SIG-M5 treated with dmso at 0.1 percent for 504 hours (cell line): Measurements from ENCODE around the gene DUSP14.
A peak's percentile ranks its signal among the peaks of the same experiment; 100 is the strongest.
"Not testable (repeated sequence)": the region's sequence is repeated elsewhere in the genome, so short reads cannot be mapped to it uniquely, and the experiment has no call there.

Source experiments
- DNase-seq: peaks from one replicate; lab custom pipeline; 2025; ENCODE audit not compliant: unreplicated experiment; lab: John Stamatoyannopoulos, UW

The DUSP14 gene

GRCh38 chr17:37489197-37490001 lies at the start of gene DUSP14:
Gene DUSP14 (plus strand): TSS chr17:37489891. CDS start chr17:37512273, 22,382 bp downstream.
- DNase-seq: peak; percentile 78

GRCh38 chr17:37440424-37440823 lies 49.3 kb upstream of the DUSP14 start:
- DNase-seq: no peak

GRCh38 chr17:37441369-37442014 lies 48.2 kb upstream of the DUSP14 start:
- peak; percentile 73 for DNase-seq

GRCh38 chr17:37446027-37446426 lies 43.7 kb upstream of the DUSP14 start:
- DNase-seq: no peak

- no peak for DNase-seq
Measured at GRCh38 chr17:37447641-37448040, 42.0 kb upstream of the DUSP14 start.

DNA sequence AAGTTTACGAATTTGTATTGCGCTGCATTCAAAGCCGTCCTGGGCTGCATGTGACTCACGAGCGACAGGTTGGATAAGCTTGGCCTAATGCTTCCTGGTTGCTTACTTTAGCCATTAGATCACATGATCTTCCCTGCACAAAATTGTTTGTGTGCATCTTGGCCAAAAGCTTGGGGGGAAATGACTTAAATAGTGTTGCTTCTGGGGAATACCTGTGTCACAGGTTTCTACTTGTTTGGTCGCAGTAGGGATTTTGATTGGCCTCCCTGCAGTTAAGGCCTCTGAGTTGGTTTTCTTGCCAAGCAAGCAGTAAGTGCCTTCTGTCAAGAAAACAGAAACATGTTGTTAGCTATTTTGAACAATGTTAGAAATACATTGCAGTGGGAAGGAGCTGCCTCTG lies 39.6 kb upstream of the DUSP14 start:
- no peak for DNase-seq

DNA sequence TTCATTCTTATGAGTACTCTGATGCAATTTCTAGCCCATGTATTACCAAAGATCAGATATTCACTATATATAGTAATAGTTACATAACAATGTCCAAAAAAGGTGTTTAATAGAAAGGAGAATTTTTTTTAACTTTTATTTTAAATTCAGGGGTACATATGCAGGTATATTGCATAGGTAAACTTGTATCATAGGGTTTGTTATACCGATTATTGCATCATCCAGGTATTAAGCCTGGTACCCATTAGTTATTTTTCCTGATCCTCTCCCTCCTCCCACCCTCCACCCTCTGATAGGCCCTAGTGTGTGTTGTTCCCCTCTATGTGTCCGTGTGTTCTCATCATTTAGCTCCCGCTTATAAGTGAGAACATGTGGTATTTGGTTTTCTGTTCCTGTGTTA lies 31.9 kb upstream of the DUSP14 start:
- not testable (repeated sequence) for DNase-seq

- DNase-seq: no peak
Measured at GRCh38 chr17:37458805-37459204, 30.9 kb upstream of the DUSP14 start.

DNA sequence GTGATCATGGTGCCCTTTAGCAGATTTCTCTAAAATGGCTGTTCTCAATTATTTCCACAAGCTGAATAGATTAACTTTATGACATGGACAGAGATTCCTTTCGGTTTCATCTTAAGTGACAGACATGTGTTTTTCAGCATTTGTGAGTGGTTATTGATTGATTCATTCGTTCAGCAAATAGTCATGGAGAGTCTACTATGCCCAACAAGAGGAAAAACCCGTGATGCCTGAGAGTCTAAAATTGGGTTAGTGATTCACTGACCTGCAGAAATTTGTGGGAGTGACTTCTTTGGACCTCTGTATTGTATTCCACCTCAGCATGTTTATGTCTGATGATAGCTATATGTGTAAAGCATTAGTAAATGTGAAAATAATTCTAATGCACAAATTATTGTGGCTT lies 28.0 kb upstream of the DUSP14 start:
- no peak for DNase-seq

DNA sequence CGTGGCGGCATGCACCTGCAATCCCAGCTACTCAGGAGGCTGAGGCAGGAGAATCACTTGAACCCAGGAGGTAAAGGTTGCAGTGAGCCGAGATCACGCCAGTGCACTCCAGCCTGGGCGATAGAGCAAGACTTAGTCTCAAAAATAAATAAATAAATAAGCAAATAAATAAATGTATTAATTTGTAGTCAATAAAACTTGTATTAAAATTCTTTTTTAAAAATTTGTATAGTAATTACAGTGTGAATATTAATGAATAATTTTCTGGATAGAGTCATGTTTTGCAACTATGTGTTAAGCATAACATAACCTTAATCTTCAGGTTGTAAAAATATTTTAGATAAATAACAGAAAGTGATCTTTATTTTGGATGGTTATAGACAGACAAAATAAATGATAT lies 27.2 kb upstream of the DUSP14 start:
- no peak for DNase-seq

GRCh38 chr17:37463039-37463438 lies 26.7 kb upstream of the DUSP14 start:
- DNase-seq: no peak

- no peak for DNase-seq
Measured at GRCh38 chr17:37465069-37465616, 24.5 kb upstream of the DUSP14 start.

DNA sequence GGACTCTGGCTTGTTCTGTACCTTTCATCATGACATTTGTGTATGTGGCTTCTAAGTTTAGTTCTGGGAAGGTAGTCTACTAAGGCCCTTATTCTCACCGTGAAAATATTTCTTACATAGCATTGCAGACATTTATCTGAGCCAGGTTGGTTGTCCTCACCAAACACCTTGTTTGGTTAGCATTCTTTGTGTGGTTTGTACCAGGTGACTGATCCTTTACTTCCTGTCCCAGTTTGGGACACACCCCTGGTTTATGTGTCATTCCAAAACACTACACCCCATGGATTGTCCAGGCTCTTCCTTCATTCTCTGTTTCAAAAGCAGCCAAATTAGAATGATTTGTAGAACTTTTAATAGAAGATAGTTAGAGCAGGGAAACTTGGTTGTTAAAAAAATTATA lies 23.2 kb upstream of the DUSP14 start:
- no peak for DNase-seq

GRCh38 chr17:37470181-37470580 lies 19.5 kb upstream of the DUSP14 start:
- no peak for DNase-seq

DNA sequence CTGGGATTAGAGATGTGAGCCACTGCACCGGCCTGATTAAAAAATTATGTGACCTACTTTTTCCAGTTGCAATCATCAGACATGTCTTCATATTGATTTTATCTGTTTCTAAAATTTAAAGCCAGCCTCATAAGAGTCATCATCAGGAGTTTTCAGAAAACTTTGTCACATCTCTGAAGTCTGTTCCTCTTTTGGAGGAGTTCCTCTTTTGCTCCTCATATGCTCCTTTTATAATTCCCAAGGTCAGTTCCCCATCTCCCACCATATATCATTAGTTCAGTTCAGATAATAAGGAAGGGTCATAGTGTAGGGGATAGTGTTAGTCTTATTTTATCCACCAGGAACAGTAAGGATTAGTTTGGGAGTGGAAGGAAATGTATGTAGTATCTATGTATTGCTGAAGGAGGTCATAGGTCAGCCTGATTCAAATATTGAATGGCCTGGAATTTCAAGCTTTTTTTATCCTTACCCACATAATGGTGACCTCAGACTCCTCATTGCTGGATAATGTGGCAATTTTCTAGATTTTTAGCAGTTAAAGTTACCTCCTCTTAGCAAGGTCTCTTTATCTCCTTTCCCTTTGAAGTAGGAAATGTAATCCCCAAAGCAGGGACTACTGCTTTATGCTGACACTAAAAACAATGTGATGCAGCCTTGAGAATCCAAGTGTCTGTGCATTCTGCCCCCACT lies 13.8 kb upstream of the DUSP14 start:
- peak; percentile 49 for DNase-seq

DNA sequence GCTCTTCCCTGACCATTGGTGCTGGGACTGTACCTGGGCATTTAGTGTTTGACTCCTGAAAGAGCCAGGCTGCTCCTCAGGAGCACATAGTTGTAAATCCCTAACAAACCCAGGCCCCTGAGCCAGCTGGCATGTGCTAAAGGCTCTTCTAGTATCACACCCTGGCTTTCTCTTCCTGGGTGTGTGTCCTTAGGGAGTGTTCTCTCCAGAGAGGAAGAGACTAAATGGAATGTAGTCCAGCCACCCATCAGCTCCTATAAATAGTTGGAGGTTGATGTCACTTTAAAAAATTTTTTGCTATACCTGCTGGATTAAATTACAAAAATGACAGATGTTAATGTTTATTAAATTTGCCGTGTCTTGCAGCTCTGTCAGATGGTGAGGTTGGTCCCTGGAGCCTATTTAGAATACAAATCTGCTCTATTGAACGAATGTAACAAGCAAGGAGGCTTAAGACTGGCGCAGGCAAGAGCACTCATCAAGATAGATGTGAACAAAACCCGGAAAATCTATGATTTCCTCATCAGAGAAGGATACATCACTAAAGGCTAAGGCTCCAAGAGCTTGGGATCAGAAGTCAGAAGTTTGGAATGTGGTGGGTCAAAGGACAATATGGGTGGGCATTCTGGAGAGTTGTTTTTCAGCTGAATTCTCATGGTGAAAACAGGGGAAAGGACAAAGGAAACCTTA lies 13.1 kb upstream of the DUSP14 start:
- peak; percentile 12 for DNase-seq

DNA sequence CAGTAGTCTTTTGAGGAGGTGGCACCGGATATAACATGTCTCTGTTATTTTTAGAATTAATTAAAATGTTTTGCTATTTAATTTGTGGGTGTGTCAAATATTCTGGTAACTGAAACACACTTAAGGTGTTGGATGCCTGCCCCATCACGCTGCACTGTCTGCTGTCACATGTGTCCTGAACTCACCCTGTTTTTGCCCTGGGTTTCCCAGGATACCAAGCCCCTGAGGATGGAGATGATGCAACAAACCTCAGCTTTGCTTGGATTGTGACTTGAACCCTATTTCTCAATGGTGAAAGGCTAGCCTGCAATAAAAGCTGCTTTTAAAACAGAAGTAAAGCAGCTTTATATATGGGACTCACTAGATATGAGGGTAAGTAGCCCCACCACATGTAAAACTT lies 11.5 kb upstream of the DUSP14 start:
- DNase-seq: peak; percentile 12

- DNase-seq: no peak
Measured at GRCh38 chr17:37479025-37479424, 10.7 kb upstream of the DUSP14 start.

- no peak for DNase-seq
Measured at GRCh38 chr17:37480427-37480826, 9.3 kb upstream of the DUSP14 start.

DNA sequence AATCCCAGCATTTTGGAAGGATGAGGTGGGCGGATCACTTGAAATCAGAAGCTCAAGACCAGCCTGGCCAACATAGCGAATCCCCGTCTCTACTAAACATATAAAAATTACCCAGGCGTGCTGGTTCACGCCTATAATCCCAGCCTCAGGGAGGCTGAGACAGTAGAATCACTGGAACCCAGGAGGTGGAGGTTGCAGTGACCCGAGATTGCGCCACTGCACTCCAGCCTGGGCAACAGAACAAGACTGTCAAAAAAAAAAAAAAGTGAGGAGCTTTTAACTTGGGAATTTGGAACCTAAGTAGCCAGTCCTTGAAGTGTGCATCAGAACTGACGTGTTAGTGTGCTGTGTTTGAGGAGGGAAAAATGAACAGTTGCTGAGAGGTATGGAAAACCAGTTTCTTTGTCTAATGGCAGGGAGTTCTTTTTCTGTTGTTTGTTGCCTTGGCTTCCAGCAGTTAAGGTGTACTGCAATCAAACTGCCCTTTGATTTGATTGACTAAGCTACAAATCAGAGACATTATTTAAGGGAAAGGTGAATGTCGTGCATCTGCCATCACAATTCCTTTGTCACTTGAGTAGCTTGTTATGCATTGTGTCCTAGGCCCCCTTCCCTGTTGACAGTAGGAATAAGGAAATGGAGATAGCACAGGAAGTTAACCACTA lies 8.6 kb upstream of the DUSP14 start:
- DNase-seq: no peak
